Measurements from ENCODE around the gene HAUS3.

The HAUS3 gene

GRCh38 chr4:2248821-2249261, 6.9 kb upstream of the HAUS3 start:
- Histone ChIP-seq H3K27me3 (ENCODE audit: insufficient read depth, poor library complexity, severe bottlenecking) (no peaks in the 10 kb centered on the region), H3K4me3 (replicated peaks; ENCODE audit: insufficient read depth, low read length) (no peak overlapping the region), H3K27ac (replicated peaks) (no peak overlapping the region)
- no peak for DNase-seq (ENCODE audit: low read depth in 1 of 2, low spot score in 1 of 2)
- no peak for TF ChIP-seq SPI1 (IDR thresholded peaks at IDR 0.05; ENCODE audit: borderline replicate concordance, low read depth)
- TF ChIP-seq, protein P1, sequence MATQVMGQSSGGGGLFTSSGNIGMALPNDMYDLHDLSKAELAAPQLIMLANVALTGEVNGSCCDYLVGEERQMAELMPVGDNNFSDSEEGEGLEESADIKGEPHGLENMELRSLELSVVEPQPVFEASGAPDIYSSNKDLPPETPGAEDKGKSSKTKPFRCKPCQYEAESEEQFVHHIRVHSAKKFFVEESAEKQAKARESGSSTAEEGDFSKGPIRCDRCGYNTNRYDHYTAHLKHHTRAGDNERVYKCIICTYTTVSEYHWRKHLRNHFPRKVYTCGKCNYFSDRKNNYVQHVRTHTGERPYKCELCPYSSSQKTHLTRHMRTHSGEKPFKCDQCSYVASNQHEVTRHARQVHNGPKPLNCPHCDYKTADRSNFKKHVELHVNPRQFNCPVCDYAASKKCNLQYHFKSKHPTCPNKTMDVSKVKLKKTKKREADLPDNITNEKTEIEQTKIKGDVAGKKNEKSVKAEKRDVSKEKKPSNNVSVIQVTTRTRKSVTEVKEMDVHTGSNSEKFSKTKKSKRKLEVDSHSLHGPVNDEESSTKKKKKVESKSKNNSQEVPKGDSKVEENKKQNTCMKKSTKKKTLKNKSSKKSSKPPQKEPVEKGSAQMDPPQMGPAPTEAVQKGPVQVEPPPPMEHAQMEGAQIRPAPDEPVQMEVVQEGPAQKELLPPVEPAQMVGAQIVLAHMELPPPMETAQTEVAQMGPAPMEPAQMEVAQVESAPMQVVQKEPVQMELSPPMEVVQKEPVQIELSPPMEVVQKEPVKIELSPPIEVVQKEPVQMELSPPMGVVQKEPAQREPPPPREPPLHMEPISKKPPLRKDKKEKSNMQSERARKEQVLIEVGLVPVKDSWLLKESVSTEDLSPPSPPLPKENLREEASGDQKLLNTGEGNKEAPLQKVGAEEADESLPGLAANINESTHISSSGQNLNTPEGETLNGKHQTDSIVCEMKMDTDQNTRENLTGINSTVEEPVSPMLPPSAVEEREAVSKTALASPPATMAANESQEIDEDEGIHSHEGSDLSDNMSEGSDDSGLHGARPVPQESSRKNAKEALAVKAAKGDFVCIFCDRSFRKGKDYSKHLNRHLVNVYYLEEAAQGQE (IDR thresholded peaks at IDR 0.05; ENCODE audit: insufficient replicate concordance, low read depth), result no peak
- TF ChIP-seq POLR2AphosphoS5 (IDR thresholded peaks at IDR 0.05; ENCODE audit: low read depth), result no peak
- TF ChIP-seq GABPA (IDR thresholded peaks at IDR 0.05; ENCODE audit: low read depth), result no peak
- TF ChIP-seq, protein P2, sequence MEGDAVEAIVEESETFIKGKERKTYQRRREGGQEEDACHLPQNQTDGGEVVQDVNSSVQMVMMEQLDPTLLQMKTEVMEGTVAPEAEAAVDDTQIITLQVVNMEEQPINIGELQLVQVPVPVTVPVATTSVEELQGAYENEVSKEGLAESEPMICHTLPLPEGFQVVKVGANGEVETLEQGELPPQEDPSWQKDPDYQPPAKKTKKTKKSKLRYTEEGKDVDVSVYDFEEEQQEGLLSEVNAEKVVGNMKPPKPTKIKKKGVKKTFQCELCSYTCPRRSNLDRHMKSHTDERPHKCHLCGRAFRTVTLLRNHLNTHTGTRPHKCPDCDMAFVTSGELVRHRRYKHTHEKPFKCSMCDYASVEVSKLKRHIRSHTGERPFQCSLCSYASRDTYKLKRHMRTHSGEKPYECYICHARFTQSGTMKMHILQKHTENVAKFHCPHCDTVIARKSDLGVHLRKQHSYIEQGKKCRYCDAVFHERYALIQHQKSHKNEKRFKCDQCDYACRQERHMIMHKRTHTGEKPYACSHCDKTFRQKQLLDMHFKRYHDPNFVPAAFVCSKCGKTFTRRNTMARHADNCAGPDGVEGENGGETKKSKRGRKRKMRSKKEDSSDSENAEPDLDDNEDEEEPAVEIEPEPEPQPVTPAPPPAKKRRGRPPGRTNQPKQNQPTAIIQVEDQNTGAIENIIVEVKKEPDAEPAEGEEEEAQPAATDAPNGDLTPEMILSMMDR (IDR thresholded peaks at IDR 0.05; ENCODE audit: insufficient read depth, low read length), result no peak

- no peak overlapping the region for H3K27ac ChIP-seq (replicated peaks)
- H3K27me3 ChIP-seq (ENCODE audit: insufficient read depth, poor library complexity, severe bottlenecking), result no peaks in the 10 kb centered on the region
- no peak for DNase-seq (ENCODE audit: low read depth in 1 of 2, low spot score in 1 of 2)
- TF ChIP-seq POLR2AphosphoS5 (IDR thresholded peaks at IDR 0.05; ENCODE audit: low read depth), result no peak
- TF ChIP-seq, protein P1 (IDR thresholded peaks at IDR 0.05; ENCODE audit: insufficient replicate concordance, low read depth), result no peak
- TF ChIP-seq, protein P2 (IDR thresholded peaks at IDR 0.05; ENCODE audit: insufficient read depth, low read length), result no peak
- TF ChIP-seq GABPA (IDR thresholded peaks at IDR 0.05; ENCODE audit: low read depth), result no peak
- TF ChIP-seq SPI1 (IDR thresholded peaks at IDR 0.05; ENCODE audit: borderline replicate concordance, low read depth), result no peak
- no peak overlapping the region for H3K4me3 ChIP-seq (replicated peaks; ENCODE audit: insufficient read depth, low read length)
Observed at GRCh38 chr4:2248044-2248780, 6.3 kb upstream of the HAUS3 start.

DNA sequence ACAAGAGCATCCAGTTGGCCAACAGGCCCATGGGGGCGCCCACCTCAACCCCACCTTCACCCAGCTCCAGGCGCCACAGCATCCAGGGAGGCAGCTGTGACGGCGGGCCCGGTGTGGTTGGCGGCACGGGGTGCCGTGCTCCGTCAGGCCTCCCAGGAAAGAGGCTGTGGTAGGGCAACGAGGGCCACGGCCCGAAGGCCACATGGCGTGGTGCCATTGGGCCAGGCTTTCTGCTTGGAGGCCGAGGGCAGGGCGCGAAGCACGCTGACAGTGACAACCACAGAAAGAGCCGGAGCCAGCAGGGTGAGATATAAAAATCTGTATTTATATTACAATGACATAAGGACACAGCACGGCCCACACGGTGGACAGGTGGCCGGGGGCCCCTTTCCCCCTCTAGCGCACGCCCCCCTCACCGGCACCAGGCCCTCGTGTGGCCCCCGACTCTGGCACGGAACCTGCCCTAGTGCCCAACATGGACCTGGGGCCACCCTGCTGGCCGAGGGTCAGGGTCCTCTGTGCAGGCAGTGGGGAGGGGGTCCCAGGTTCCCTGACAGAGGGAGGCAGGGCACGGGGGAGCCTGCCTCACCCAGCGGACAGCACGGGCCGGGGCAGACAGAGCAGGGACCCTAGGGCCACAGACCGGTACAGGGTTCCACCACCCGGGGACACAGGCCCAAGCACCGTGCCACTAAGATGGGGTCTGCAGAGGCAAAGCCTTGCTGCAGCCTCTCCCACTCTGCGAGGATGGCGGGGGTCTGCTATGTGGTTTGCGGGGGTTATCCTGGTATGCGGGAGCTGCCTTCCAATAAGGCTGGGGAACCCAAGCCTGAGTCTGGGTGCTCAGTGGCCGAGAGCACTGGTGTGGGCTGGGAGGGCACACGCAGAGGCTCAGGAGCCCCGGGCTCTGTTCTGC, 5.5 kb upstream of the HAUS3 start:
- Histone ChIP-seq H3K27me3 (ENCODE audit: insufficient read depth, poor library complexity, severe bottlenecking) (no peaks in the 10 kb centered on the region), H3K4me3 (replicated peaks; ENCODE audit: insufficient read depth, low read length) (no peak overlapping the region), H3K27ac (replicated peaks) (no peak overlapping the region)
- TF ChIP-seq POLR2AphosphoS5 (IDR thresholded peaks at IDR 0.05; ENCODE audit: low read depth), result no peak
- TF ChIP-seq, protein P2 (IDR thresholded peaks at IDR 0.05; ENCODE audit: insufficient read depth, low read length), result no peak
- no peak for TF ChIP-seq SPI1 (IDR thresholded peaks at IDR 0.05; ENCODE audit: borderline replicate concordance, low read depth)
- TF ChIP-seq GABPA (IDR thresholded peaks at IDR 0.05; ENCODE audit: low read depth), result no peak
- TF ChIP-seq, protein P1 (IDR thresholded peaks at IDR 0.05; ENCODE audit: insufficient replicate concordance, low read depth), result no peak
- no peak for DNase-seq (ENCODE audit: low read depth in 1 of 2, low spot score in 1 of 2)
